Anterior cingulate cortex (tissue), 58 donors: ENCODE data around the gene SPATA45.

Experiments
- DNase-seq, 58 donors: peaks; one replicate each; lab custom pipeline; 2025; lab: John Stamatoyannopoulos, UW

SPATA45 gene

GRCh38 chr1:212783976-212784375 is 63.5 kb downstream of the SPATA45 start:
- no peak for DNase-seq

GRCh38 chr1:212782422-212783154 is 64.9 kb downstream of the SPATA45 start:
- DNase-seq: no peak

GRCh38 chr1:212781225-212781624 is 66.2 kb downstream of the SPATA45 start:
- DNase-seq: no peak

- no peak for DNase-seq
Observed at GRCh38 chr1:212780759-212781158, 66.7 kb downstream of the SPATA45 start.
